ENCODE results near the gene TFPI. TPM values are rescaled to one million over a fixed set of nuclear protein-coding genes. Genes with fewer than 3 reads are reported as not detected.

The TFPI gene
- total RNA-seq, 2 donors from 2014 or later = 33.0 to 34.3 TPM

GRCh38 chr2:187506416-187506815, 47.8 kb downstream of the TFPI start:
- Mint-ChIP-seq H3K4me1 (peaks cover 68% of the 10 kb centered on the region), H3K27me3 (ENCODE audit: insufficient read depth) (no peaks in the 10 kb centered on the region), H3K4me3 (no peak overlapping the region), H3K36me3 (ENCODE audit: low read depth) (peaks cover 22% of the 10 kb centered on the region), H3K27ac (no peak overlapping the region), H3K9me3 (peaks cover 20% of the 10 kb centered on the region)
- no peak overlapping the region for H3K4me3 ChIP-seq (ENCODE audit: low read length)
- no peak for DNase-seq
- peaks cover 5% of the 10 kb centered on the region for H3K9me3 ChIP-seq (ENCODE audit: control insufficient read depth, low read length)
- H3K27ac ChIP-seq (ENCODE audit: low read depth, low read length) = no peak overlapping the region
- no peaks in the 10 kb centered on the region for H3K27me3 ChIP-seq (ENCODE audit: control insufficient read depth, insufficient read depth, low read length, poor library complexity, severe bottlenecking)
- H3K36me3 ChIP-seq (ENCODE audit: control insufficient read depth, insufficient read depth, low read length) = no peaks in the 10 kb centered on the region
- TF ChIP-seq CTCF (conservative IDR thresholded peaks at IDR 0.05) = no peak
- 96 to 100% methylated on average over 2 to 3 of the region's 3 CpGs for WGBS, 2 experiments (ENCODE audit: insufficient coverage in 1 of 2, insufficient read length in 1 of 2)
- H3K9ac ChIP-seq (ENCODE audit: extremely low read depth, low read length, poor library complexity, severe bottlenecking) = no peak overlapping the region
- peaks cover 10% of the 10 kb centered on the region for H3K4me1 ChIP-seq (ENCODE audit: control insufficient read depth, insufficient read depth, low read length)

DNA sequence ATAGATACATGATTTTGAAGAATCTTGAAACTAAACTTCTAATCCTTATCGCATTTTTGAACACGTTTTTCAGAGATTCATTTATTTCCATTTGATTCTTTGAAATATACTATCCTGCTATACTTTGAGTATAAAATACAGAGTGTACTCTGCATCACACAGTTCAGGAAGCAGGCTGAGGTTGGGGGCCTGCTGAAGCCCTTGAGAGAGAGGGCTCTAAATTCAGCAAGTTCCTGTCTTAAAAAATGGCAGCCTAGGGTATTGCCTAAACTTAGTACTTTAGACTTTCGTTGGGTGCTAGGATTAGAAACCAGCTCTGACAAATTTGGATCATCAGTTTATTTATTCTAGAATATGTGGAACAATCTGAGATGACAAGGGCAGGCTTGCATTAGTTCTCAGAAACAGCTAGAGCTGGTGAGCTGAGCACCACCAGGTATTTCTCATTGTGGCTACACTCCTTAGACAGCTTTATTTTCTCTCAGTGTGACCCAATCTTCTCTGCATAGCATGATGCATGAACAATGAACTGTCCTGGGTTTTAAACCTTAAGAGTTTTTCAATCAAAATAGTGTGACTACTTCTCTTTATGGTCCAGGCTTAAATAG, 49.1 kb downstream of the TFPI start:
- no peak overlapping the region for H3K4me3 ChIP-seq (ENCODE audit: low read length)
- H3K27me3 ChIP-seq (ENCODE audit: control insufficient read depth, insufficient read depth, low read length, poor library complexity, severe bottlenecking) = no peaks in the 10 kb centered on the region
- peaks cover 5% of the 10 kb centered on the region for H3K9me3 ChIP-seq (ENCODE audit: control insufficient read depth, low read length)
- no peak for TF ChIP-seq CTCF (conservative IDR thresholded peaks at IDR 0.05)
- H3K36me3 Mint-ChIP-seq (ENCODE audit: low read depth) = peaks cover 20% of the 10 kb centered on the region
- H3K4me1 Mint-ChIP-seq = peaks cover 63% of the 10 kb centered on the region
- H3K27ac ChIP-seq (ENCODE audit: low read depth, low read length) = no peak overlapping the region
- no peaks in the 10 kb centered on the region for H3K36me3 ChIP-seq (ENCODE audit: control insufficient read depth, insufficient read depth, low read length)
- no peak overlapping the region for H3K9ac ChIP-seq (ENCODE audit: extremely low read depth, low read length, poor library complexity, severe bottlenecking)
- peaks cover 20% of the 10 kb centered on the region for H3K9me3 Mint-ChIP-seq
- no peak overlapping the region for H3K27ac Mint-ChIP-seq
- H3K4me3 Mint-ChIP-seq = no peak overlapping the region
- no peaks in the 10 kb centered on the region for H3K27me3 Mint-ChIP-seq (ENCODE audit: insufficient read depth)
- H3K4me1 ChIP-seq (ENCODE audit: control insufficient read depth, insufficient read depth, low read length) = peaks cover 13% of the 10 kb centered on the region
- no peak for DNase-seq
- WGBS, 2 experiments (ENCODE audit: insufficient coverage in 1 of 2, insufficient read length in 1 of 2) = 80 to 88% methylated on average over 1 to 3 of the region's 3 CpGs

GRCh38 chr2:187504312-187504921, 49.8 kb downstream of the TFPI start:
- Mint-ChIP-seq H3K27me3 (ENCODE audit: insufficient read depth) (no peaks in the 10 kb centered on the region), H3K4me3 (peak overlapping the region; percentile 10), H3K4me1 (peaks cover 56% of the 10 kb centered on the region), H3K27ac (no peak overlapping the region), H3K36me3 (ENCODE audit: low read depth) (peaks cover 20% of the 10 kb centered on the region), H3K9me3 (peaks cover 20% of the 10 kb centered on the region)
- peak; percentile 50 for TF ChIP-seq CTCF (conservative IDR thresholded peaks at IDR 0.05)
- no peak overlapping the region for H3K27ac ChIP-seq (ENCODE audit: low read depth, low read length)
- peaks cover 9% of the 10 kb centered on the region for H3K4me1 ChIP-seq (ENCODE audit: control insufficient read depth, insufficient read depth, low read length)
- H3K36me3 ChIP-seq (ENCODE audit: control insufficient read depth, insufficient read depth, low read length) = no peaks in the 10 kb centered on the region
- no peak overlapping the region for H3K9ac ChIP-seq (ENCODE audit: extremely low read depth, low read length, poor library complexity, severe bottlenecking)
- DNase-seq = no peak
- peaks cover 5% of the 10 kb centered on the region for H3K9me3 ChIP-seq (ENCODE audit: control insufficient read depth, low read length)
- H3K4me3 ChIP-seq (ENCODE audit: low read length) = no peak overlapping the region
- 46% methylated on average over 6 of the region's 6 CpGs; no CpG with 5 or more reads in 1 of the 2 experiments for WGBS, 2 experiments (ENCODE audit: insufficient coverage in 1 of 2, insufficient read length in 1 of 2)
- H3K27me3 ChIP-seq (ENCODE audit: control insufficient read depth, insufficient read depth, low read length, poor library complexity, severe bottlenecking) = no peaks in the 10 kb centered on the region
